ENCODE measurements around the gene ZDHHC8.

The ZDHHC8 gene

GRCh38 chr22:20164863-20165262, 33.3 kb downstream of the ZDHHC8 start:
- no peak for DNase-seq

GRCh38 chr22:20165421-20165820, 33.8 kb downstream of the ZDHHC8 start:
- DNase-seq = no peak

- DNase-seq = no peak
These were observed 34.3 kb downstream of the ZDHHC8 start for GRCh38 chr22:20165913-20166312.

- DNase-seq = no peak
These were observed 35.1 kb downstream of the ZDHHC8 start for GRCh38 chr22:20166703-20167102.

- DNase-seq = no peak
These were observed 36.2 kb downstream of the ZDHHC8 start for GRCh38 chr22:20167643-20168322.

GRCh38 chr22:20169253-20169822, 37.7 kb downstream of the ZDHHC8 start:
- DNase-seq = no peak

GRCh38 chr22:20170170-20170569, 38.6 kb downstream of the ZDHHC8 start:
- DNase-seq = no peak

- no peak for DNase-seq
These were observed 39.9 kb downstream of the ZDHHC8 start for GRCh38 chr22:20171288-20172140.

GRCh38 chr22:20172141-20172613, 40.6 kb downstream of the ZDHHC8 start:
- no peak for DNase-seq

GRCh38 chr22:20173246-20173645, 41.6 kb downstream of the ZDHHC8 start:
- DNase-seq = no peak

GRCh38 chr22:20173772-20174171, 42.2 kb downstream of the ZDHHC8 start:
- no peak for DNase-seq

GRCh38 chr22:20174785-20175596, 43.4 kb downstream of the ZDHHC8 start:
- no peak for DNase-seq

GRCh38 chr22:20175597-20175900, 43.9 kb downstream of the ZDHHC8 start:
- DNase-seq = peak in 1 of 2 donors; percentile 5

GRCh38 chr22:20176421-20177085, 44.9 kb downstream of the ZDHHC8 start:
- DNase-seq = no peak

GRCh38 chr22:20177217-20177911, 45.8 kb downstream of the ZDHHC8 start:
- no peak for DNase-seq

GRCh38 chr22:20178075-20178914, 46.7 kb downstream of the ZDHHC8 start:
- DNase-seq = no peak

GRCh38 chr22:20178915-20179227, 47.3 kb downstream of the ZDHHC8 start:
- DNase-seq = no peak

- DNase-seq = no peak
These were observed 48.0 kb downstream of the ZDHHC8 start for GRCh38 chr22:20179455-20180244.

- no peak for DNase-seq
These were observed 48.6 kb downstream of the ZDHHC8 start for GRCh38 chr22:20180245-20180630.

GRCh38 chr22:20180640-20181039, 49.0 kb downstream of the ZDHHC8 start:
- no peak for DNase-seq

Data from CD4-positive, alpha-beta T cell treated with Interleukin-4 for 1 hour (primary cell).